Measurements from ENCODE around the gene MGMT.

Gene MGMT

DNA sequence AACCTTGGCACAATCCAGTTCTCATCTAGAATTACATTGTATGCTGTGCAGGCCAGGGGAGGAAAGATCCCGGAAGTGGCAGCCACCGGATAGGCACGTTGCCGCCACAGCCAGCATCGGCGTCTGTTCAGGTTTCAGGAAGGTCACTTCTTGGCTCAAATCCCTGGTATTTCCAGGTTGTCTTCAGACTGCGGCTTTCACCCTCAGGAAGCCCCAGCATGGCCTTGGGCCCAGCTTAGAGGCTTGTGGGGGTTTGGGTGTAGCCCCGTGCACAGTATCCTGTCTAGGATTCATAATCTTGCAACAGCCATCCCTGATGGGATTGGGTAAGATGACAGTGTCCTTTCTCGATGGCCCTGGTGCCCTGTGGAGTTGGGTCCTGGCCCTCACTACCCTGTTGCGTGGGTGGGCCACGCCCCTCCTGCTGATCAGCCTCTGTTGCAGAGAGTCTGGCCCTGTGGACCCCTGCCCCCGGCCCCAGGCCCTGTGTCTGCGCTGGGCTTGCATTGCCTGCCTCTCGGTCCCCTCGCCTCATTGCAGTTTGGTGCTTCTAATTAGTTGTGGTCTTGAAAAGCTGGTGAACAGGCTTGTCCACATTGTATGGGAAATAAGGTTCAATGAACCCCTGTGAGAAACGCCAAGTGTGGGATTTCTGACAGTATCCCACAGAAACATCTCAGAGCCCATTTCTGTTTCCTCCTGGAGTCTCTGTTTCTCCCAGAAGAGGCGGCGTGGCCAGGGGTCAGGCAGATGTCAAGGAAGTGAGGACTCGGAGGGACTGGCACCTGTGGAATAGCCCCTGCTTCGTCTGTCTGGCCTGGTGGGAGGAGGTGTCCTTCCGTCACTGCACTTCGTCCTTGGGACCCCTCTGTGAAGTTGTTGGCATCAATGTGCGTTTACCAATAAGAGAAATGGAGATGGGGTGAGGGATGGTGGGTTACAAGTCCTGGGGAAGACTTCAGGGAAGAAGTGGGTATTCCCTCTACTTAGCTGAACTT is 77.5 kb downstream of the MGMT start:
- no peak for DNase-seq (ENCODE audit: low read depth)

- peak; percentile 49 for DNase-seq (ENCODE audit: low read depth)
These were observed 78.2 kb downstream of the MGMT start for GRCh38 chr10:129545261-129545660.

DNA sequence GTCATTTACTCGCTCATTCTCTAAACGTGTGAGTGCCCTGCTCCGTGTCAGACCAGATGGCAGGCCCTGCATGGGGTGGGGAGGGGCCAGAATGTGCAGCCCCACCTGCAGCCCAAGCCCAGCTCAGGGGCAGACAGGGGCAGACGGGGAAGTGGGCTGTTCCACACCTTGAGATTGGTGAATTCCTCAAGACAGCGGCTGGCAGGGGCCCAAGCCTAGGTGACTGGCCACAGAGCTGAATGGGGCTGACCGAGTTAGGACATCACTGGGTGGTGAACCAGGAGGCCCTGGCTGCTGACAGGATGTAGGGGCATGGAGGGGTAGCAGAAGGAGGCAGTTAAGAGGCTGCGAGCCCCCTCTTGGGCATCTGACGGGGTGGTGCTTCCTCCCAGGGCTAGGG is 79.1 kb downstream of the MGMT start:
- no peak for DNase-seq (ENCODE audit: low read depth)

DNA sequence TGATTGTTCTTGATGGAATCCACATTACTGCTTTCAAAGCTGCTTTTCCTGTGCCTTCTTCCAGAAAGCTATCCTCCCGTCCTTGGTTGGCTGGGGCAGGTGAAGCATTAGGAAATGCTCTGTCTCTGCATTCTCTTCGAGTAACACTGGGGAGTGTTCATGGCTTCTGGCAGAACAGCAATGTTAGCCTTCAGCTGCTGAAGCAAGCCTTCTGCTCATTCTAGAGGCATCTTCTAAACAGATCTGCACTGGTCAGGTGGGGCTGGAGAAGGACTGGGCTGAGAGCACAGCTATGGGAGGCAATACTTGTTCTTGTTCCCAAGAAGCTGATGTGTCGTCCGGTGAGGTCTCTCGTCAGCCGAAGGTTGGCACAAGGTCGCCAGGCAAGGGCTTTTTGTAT is 80.6 kb downstream of the MGMT start:
- no peak for DNase-seq (ENCODE audit: low read depth)

GRCh38 chr10:129548600-129548999 is 81.6 kb downstream of the MGMT start:
- DNase-seq (ENCODE audit: low read depth): no peak

DNA sequence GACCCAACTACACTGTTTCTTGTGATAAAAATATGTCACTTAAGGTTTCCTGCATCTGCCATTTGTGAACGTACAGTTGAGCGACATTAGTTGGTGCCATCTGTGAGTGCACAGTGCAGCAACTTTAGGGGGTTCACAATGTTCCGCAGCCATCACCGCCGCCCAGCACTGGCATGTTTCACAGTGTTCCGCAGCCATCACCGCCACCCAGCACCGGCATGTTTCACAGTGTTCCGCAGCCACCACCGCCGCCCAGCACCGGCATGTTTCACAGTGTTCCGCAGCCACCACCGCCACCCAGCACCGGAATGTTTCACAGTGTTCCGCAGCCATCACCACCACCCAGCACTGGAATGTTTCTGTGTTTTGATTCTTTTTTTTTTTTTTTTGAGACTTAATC is 83.0 kb downstream of the MGMT start:
- no peak for DNase-seq (ENCODE audit: low read depth)

DNA sequence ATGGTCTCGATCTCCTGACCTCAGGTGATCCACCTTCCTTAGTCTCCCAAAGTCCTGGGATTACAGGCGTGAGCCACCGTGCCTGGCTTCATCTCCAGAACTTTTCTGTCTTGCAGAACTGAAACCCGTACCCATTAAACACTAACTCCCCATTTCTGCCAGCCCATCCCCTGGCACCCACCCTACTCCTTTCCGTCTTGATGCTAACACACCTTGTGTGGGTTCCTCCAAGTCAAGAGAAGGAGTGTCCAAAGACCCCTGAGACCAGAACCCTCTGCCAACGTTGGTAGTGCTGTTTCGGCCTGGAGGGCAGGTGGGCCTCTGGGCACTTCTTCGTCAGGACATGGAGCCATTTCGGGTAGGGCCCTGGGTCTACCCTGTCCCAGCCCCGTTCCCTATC is 83.6 kb downstream of the MGMT start:
- no peak for DNase-seq (ENCODE audit: low read depth)

- DNase-seq (ENCODE audit: low read depth): no peak
These were observed 85.1 kb downstream of the MGMT start for GRCh38 chr10:129552119-129552518.

DNA sequence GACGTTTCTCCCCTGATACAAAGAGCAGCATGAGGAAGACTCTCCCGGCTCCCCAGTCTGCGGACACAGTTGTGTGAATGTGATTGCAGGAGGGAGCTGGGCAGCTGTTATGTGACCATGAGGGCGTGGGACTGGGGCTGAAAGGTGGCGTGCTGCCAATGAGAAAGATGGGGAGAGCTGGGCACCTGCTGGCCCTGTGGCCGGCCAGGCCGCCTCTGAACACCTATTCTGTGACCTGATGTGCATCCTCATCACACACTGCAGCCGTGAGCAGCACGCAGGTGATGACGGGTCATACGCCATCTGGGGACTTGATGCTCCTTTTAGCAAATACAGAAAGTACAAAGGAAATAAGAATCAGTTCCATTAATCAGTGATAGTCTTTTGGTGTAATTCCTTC is 86.9 kb downstream of the MGMT start:
- no peak for DNase-seq (ENCODE audit: low read depth)

GRCh38 chr10:129556316-129556715 is 89.3 kb downstream of the MGMT start:
- no peak for DNase-seq (ENCODE audit: low read depth)

GRCh38 chr10:129560361-129560760 is 93.3 kb downstream of the MGMT start:
- no peak for DNase-seq (ENCODE audit: low read depth)

DNA sequence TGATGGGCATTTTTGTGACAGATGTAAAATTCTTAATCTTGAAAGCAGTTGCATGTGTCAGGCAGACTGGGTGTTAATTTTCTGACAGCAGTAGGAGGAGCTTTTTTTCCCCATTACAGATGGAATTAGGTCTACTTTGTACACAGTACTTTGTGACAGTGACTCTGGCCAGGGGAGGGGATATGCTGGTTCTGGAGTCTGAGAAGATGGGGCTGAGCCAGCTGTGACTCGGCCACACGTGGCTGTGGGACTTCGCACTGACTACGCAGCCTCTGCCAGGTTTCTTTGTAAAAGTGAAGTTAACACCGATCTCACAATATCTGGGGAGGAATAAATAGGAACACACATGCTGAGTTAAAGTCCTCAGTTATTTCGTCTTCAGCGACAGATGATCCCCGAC is 95.4 kb downstream of the MGMT start:
- DNase-seq (ENCODE audit: low read depth): no peak

DNA sequence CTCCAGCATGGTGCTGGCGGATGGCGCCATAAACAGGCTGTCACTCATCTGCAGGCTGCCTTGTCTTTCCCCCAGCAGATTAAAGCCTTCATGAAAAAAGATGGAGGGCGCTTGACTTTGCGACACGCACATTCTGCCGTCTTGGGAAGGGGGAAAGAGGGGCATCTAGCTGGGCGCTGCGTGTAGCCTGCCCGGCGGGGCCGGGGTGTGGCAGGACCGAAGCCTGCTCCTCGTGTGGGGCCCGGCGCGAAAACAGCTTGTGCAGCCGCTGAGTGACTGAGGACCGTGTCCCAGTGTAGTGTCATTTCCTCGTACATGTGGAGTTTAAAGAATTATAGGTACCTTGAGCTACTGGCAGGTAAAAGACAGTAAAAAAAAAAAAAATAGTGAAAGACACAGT is 97.9 kb downstream of the MGMT start:
- no peak for DNase-seq (ENCODE audit: low read depth)

DNA sequence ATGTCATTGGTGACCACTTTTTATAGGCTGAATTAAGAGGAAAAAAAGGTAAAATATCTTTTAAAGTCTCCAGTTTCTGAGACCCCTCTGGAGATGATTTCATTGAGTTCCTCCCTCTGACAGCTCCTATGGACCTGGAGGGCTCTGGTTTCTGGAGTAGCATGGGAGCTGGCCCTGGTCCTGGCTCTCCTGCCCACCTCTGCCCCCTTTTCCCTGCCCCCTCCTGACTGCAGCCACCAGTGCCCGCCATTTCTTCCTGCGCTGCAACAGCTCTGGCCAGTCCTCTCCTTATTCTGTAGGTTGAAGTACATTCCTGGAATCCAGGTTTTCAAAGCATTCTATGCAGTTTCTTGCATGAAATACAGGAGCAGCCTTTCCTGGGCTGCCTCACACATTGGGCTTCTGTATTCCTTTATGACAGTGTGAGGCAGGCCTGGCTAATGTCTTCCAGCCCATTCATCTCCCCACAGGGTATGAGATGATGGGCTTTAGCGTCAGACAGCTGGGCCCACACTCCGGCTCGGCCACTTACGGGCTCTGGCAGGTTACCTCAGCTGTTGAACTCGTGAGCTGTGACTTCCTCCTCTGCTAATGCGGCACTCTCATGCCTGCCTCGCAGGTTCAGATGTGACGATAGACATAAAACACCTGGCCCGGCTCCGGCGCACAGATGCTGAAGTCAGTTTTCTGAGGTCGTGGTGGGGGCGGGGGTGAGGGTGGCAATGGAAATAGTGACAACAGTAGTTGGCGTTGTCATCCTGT is 101.7 kb downstream of the MGMT start:
- no peak for DNase-seq (ENCODE audit: low read depth)

DNA sequence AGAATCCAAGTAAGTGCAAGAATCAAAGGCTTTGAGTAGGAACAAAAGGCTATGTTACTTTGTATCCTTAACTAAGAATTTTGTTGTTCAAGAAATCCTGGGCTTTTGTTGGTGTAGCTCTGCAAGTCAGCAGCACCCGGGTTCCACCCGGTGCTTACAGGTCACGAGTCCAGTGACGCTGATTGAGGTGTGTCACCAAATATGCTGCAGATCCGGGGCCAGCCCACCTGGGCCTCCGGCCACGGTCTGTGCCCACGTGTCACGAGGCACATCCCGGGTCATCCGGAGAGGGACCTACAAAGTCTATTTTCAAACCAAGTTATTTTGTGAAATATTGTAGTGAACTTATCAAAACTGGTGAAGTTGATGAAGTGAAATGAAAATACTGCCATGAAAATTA is 103.1 kb downstream of the MGMT start:
- DNase-seq (ENCODE audit: low read depth): no peak

DNA sequence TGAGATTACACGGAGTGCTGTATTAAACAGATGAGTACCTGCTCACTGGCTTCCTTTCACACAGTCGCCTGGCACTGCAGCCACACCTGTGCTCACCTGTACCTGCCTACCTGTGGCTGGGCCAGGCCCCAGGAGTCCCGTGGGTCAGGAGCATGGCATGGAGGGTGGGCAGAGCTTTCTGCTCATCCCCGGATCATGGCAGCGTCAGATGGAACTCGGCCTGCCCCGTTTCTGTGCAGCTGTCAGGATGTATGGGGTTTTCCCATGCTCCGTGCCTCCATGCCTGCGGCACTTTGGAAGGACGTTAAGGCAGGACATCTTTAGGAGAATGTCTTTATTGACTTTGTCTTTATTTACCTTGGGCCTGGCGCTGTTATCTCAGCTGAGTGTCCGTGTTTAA is 112.2 kb downstream of the MGMT start:
- no peak for DNase-seq (ENCODE audit: low read depth)

DNA sequence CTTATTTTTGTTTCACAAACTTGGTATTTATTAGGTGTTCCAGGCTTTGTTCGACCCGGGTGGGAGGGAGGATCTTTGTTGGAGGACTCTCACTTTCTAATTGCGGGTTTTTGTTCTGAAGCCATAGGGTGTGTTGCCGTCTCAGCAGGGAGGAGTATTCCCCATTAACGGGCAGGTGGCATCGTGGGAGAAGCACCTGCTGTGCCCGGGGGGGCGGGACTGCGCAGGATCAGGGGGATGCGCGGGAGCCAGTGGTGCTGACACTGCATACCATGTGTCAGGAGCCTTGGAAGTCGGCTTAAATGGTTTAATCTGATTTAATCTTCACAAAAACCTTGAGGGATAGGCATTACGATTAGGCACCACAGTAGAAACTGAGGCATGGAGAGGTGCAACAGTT is 113.0 kb downstream of the MGMT start:
- DNase-seq (ENCODE audit: low read depth): no peak

GRCh38 chr10:129580901-129581300 is 113.9 kb downstream of the MGMT start:
- no peak for DNase-seq (ENCODE audit: low read depth)

GRCh38 chr10:129581827-129582411 is 114.9 kb downstream of the MGMT start:
- DNase-seq (ENCODE audit: low read depth): no peak

- no peak for DNase-seq (ENCODE audit: low read depth)
These were observed 116.8 kb downstream of the MGMT start for GRCh38 chr10:129583831-129584230.

DNA sequence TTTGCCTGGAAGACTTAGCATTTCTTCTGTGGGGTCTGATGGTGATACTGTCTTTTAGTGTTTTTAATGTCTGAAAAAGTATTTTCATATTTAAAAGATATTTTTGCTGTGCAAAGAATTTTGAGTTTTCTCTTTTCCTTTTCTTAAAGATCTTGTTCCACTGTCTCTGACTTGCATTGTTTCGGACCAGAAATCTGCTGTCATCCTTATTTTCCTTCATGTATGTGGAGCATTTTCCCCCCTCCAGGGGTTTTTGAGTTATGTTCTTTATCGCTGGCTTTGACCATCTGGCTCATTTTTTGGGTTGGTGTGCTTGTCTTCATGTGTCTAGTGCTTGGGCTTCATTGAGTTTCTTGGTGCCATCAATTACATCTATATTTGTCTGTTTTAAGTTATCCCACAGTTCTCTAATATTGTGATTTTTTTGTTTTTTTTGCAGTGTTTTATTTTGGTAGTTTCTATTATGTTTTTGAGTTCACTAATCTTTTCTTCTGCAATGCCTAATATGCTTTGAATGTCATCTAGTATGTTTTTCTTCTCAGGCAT is 119.9 kb downstream of the MGMT start:
- no peak for DNase-seq (ENCODE audit: low read depth)

GRCh38 chr10:129589546-129589945 is 122.5 kb downstream of the MGMT start:
- no peak for DNase-seq (ENCODE audit: low read depth)

- no peak for DNase-seq (ENCODE audit: low read depth)
These were observed 126.9 kb downstream of the MGMT start for GRCh38 chr10:129593953-129594352.
